IMR-90 (cell line): ENCODE data around the gene TSPAN14. TPM values are rescaled to one million over a fixed set of nuclear protein-coding genes. Genes with fewer than 3 reads are reported as not detected.

Experiments used
- ATAC-seq: fragments of 200-7000 bp; cut with Tn5 transposase; 2 replicates; pipeline ENCODE4 v1.9.1; 2020; ENCODE audit warnings: low read depth, mild to moderate bottlenecking, moderate library complexity
- BruUV-seq: library from RNA; stranded (reverse); fragments of 400-500 nt; replicated peaks from 2 replicates; lab custom pipeline; 2021; lab: Mats Ljungman, UMichigan
- CTCF ChIA-PET: fragments of 300-600 bp; formaldehyde crosslinking; extraction: SDS; loops from one replicate; lab custom pipeline; 2021; ENCODE audit warnings: antibody characterized with exemption; lab: Yijun Ruan, JAX
- POLR2A ChIA-PET: fragments of 300-600 bp; sonication (Branson Sonifier 250); formaldehyde crosslinking; loops from one replicate; lab custom pipeline; 2022; ENCODE audit warnings: antibody characterized with exemption; ENCODE audit not compliant: unreplicated experiment; lab: Charles Lee
- DNase-seq: peaks from one replicate; pipeline ENCODE4 v3.0.0; 2013
- H2AFZ ChIP-seq: replicated peaks from 2 replicates; pipeline ENCODE3; 2013; ENCODE audit warnings: low read length, mild to moderate bottlenecking; ENCODE audit not compliant: poor library complexity
- H2AK5ac ChIP-seq: 2 replicates; pipeline ENCODE4 v1.6.1; 2013; ENCODE audit warnings: low read depth, low read length, inconsistent platforms
- H2AK9ac ChIP-seq: replicated peaks from 2 replicates; pipeline ENCODE3; 2013; ENCODE audit warnings: mild to moderate bottlenecking, low read depth, low read length, moderate library complexity; ENCODE audit not compliant: poor library complexity
- H2BK120ac ChIP-seq: 2 replicates; pipeline ENCODE4 v1.6.1; 2013; ENCODE audit warnings: low read depth, low read length, inconsistent platforms
- H2BK15ac ChIP-seq: 3 replicates; pipeline ENCODE4 v1.6.1; 2013; ENCODE audit warnings: low read depth, low read length, inconsistent platforms
- H2BK20ac ChIP-seq: 2 replicates; pipeline ENCODE4 v1.6.1; 2013; ENCODE audit warnings: low read depth, mild to moderate bottlenecking, inconsistent platforms, low read length, moderate library complexity
- H2BK5ac ChIP-seq: 2 replicates; pipeline ENCODE4 v1.6.1; 2013; ENCODE audit warnings: mild to moderate bottlenecking, low read depth, low read length, inconsistent platforms; ENCODE audit not compliant: poor library complexity, severe bottlenecking
- H3K14ac ChIP-seq: replicated peaks from 2 replicates; pipeline ENCODE4 v1.6.1; 2013; ENCODE audit warnings: low read depth, low read length, inconsistent platforms
- H3K18ac ChIP-seq: 2 replicates; pipeline ENCODE4 v1.6.1; 2013; ENCODE audit warnings: low read depth, low read length, control low read depth
- H3K23ac ChIP-seq: 2 replicates; pipeline ENCODE4 v1.6.1; 2013; ENCODE audit warnings: low read depth, low read length, inconsistent platforms
- H3K27ac ChIP-seq: 2 replicates; pipeline ENCODE4 v1.5.1; 2013; ENCODE audit warnings: mild to moderate bottlenecking, control low read depth, low read length; ENCODE audit not compliant: insufficient read depth
- H3K27me3 ChIP-seq: 2 replicates; pipeline ENCODE4 v1.6.1; 2013; ENCODE audit warnings: low read length; ENCODE audit not compliant: control insufficient read depth, insufficient read depth
- H3K36me3 ChIP-seq: 2 replicates; pipeline ENCODE4 v1.6.1; 2013; ENCODE audit warnings: low read length, mixed read lengths; ENCODE audit not compliant: control insufficient read depth, insufficient read depth
- H3K4ac ChIP-seq: 2 replicates; pipeline ENCODE4 v1.6.1; 2013; ENCODE audit warnings: low read depth, low read length, inconsistent platforms
- H3K4me1 ChIP-seq: 2 replicates; pipeline ENCODE4 v1.6.1; 2013; ENCODE audit warnings: low read length, mixed read lengths; ENCODE audit not compliant: control insufficient read depth, insufficient read depth
- H3K4me2 ChIP-seq: 2 replicates; pipeline ENCODE4 v1.6.1; 2013; ENCODE audit warnings: low read depth, mild to moderate bottlenecking, control low read depth, low read length, moderate library complexity
- H3K4me3 ChIP-seq: 2 replicates; pipeline ENCODE4 v1.5.1; 2013; ENCODE audit warnings: low read depth, mild to moderate bottlenecking, control low read depth, low read length, moderate library complexity; ENCODE audit not compliant: insufficient read depth
- H3K56ac ChIP-seq: 2 replicates; pipeline ENCODE4 v1.6.1; 2013; ENCODE audit warnings: low read length, inconsistent platforms; ENCODE audit not compliant: insufficient read depth; ENCODE audit errors: extremely low read depth
- H3K79me1 ChIP-seq, 2 experiments: 2 replicates each; pipeline ENCODE4 v1.6.1; 2013; ENCODE audit warnings: low read length in 2 of 2, inconsistent platforms in 1 of 2, low read depth in 1 of 2
- H3K9ac ChIP-seq: 2 replicates; pipeline ENCODE4 v1.6.1; 2013; ENCODE audit warnings: low read depth, low read length, control low read depth
- H3K9me1 ChIP-seq: 2 replicates; pipeline ENCODE4 v1.6.1; 2013; ENCODE audit warnings: low read length, inconsistent platforms; ENCODE audit not compliant: insufficient read depth
- H3K9me3 ChIP-seq: 2 replicates; pipeline ENCODE4 v1.6.1; 2013; ENCODE audit warnings: low read length; ENCODE audit not compliant: control insufficient read depth, insufficient read depth
- H4K20me1 ChIP-seq: 2 replicates; pipeline ENCODE4 v1.6.1; 2013; ENCODE audit warnings: low read length, inconsistent platforms; ENCODE audit not compliant: insufficient read depth
- H4K5ac ChIP-seq: 2 replicates; pipeline ENCODE4 v1.6.1; 2013; ENCODE audit warnings: mild to moderate bottlenecking, low read depth, low read length, control low read depth
- H4K8ac ChIP-seq, 2 experiments: 2 replicates each; pipeline ENCODE4 v1.6.1; 2013; ENCODE audit warnings: low read depth in 2 of 2, low read length in 2 of 2, control low read depth in 1 of 2, inconsistent platforms in 1 of 2
- H4K91ac ChIP-seq: 2 replicates; pipeline ENCODE4 v1.6.1; 2013; ENCODE audit warnings: low read depth, low read length, inconsistent platforms; ENCODE audit not compliant: insufficient read depth
- BHLHE40 ChIP-seq: fragments of 150-350 bp; IDR thresholded peaks from 2 replicates; pipeline ENCODE4 v1.6.1; 2016; ENCODE audit warnings: mild to moderate bottlenecking, low read depth, low read length
- CHD1 ChIP-seq: IDR thresholded peaks from 2 replicates; pipeline ENCODE4 v1.6.1; 2012; ENCODE audit warnings: low read depth, low read length, improper control_type of control experiment
- FOS ChIP-seq: fragments of 150-350 bp; IDR thresholded peaks from 2 replicates; pipeline ENCODE4 v1.6.1; 2016; ENCODE audit warnings: low read depth, low read length
- RAD21 ChIP-seq: IDR thresholded peaks from 2 replicates; pipeline ENCODE4 v1.6.1; 2012; ENCODE audit warnings: low read length, improper control_type of control experiment
- USF2 ChIP-seq: fragments of 150-350 bp; IDR thresholded peaks from 2 replicates; pipeline ENCODE4 v1.6.1; 2017; ENCODE audit warnings: mild to moderate bottlenecking, antibody characterized with exemption, low read length, low read depth
- WGBS, 2 experiments: methylation state at CpG; one replicate each; pipeline versions ENCODE4 v1.1.5 to v1.1.7; 2013; ENCODE audit warnings: missing lambda C conversion rate in 2 of 2; ENCODE audit not compliant: insufficient read length in 1 of 2; ENCODE audit errors: extremely low coverage in 2 of 2; 5-methylcytosine and 5-hydroxymethylcytosine counted together
- dilution Hi-C: fragments of 300-500 bp; cut with HindIII; formaldehyde crosslinking; loops from one replicate; pipeline ENCODE4 v1.14.3; 2018; ENCODE audit warnings: low sequenced_read_pairs; ENCODE audit not compliant: unreplicated experiment
- in situ Hi-C: fragments of 300-500 bp; cut with MboI; formaldehyde crosslinking; loops from 3 replicates; pipeline ENCODE4 v1.14.3; 2019; ENCODE audit warnings: low sequenced_read_pairs, inconsistent platforms, mixed read lengths
- intact Hi-C: fragments of 100-400 bp; cut with micrococcal nuclease; formaldehyde crosslinking; loops from 2 replicates; pipeline ENCODE4 v1.10.0; 2022
- polyA plus RNA-seq, 3 experiments: library from polyadenylated mRNA; depleted of rRNA; stranded (reverse); fragments of >200 nt; gene quantifications; 2 replicates each; pipeline ENCODE4 v1.2.3, GENCODE V29; 2012; ENCODE audit warnings: low replicate concordance in 1 of 3
- total RNA-seq: library from RNA; depleted of rRNA; stranded (reverse); fragments of >200 nt; gene quantifications from 2 replicates; pipeline ENCODE4 v1.2.3, GENCODE V29; 2012

TSPAN14 gene
- total and polyA plus RNA-seq, 2 of the 4 experiments (the other 2 are of a cell fraction): 18.5 to 43.0 TPM

DNA sequence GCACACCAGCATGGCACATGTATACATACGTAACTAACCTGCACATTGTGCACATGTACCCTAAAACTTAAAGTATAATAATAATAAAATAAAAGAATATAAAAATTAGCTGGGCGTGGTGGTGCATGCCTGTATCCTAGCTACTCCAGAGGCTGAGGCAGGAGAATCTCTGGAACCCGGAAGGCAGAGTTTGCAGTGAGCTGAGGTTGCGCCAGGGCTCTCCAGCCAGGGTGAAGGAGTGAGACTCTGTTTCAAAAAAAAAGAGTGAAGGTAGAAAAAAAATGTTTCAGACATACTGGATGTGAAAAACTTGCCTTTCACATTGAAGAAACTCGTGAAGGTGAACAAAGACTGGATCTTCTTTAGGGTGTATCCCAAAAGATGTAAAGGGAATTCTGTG, 26.7 kb downstream of the TSPAN14 start:
- DNase-seq: no peak
- in situ Hi-C loops: no loop called here
- H4K5ac ChIP-seq: no peak overlapping the region
- dilution Hi-C loops: no loop called here
- H2AK5ac ChIP-seq: no peak overlapping the region
- H3K36me3 ChIP-seq: no peaks in the 10 kb centered on the region; the same call in 1 of the 2 replicates
- no peak overlapping the region for H2BK20ac ChIP-seq
- no TSS peak for BruUV-seq
- H3K14ac ChIP-seq: no peak overlapping the region
- H2AK9ac ChIP-seq: no peak overlapping the region
- H3K9me3 ChIP-seq: peaks cover 11% of the 10 kb centered on the region
- no peak overlapping the region for H3K4me3 ChIP-seq
- ATAC-seq: no peak
- H3K9me1 ChIP-seq: 0 out of 2 replicates have a peak, but pooled peaks cover 1% of the 10 kb centered on the region
- no peak overlapping the region for H3K23ac ChIP-seq
- no peak overlapping the region for H3K9ac ChIP-seq
- H4K8ac ChIP-seq: no peak overlapping the region
- intact Hi-C loops: no loop called here
- H3K4me2 ChIP-seq: no peak overlapping the region
- H4K20me1 ChIP-seq: peaks cover 12% of the 10 kb centered on the region; the same call in 1 of the 2 replicates
- H3K56ac ChIP-seq: no peak overlapping the region
- no peaks in the 10 kb centered on the region for H3K27me3 ChIP-seq
- H3K18ac ChIP-seq: no peak overlapping the region
- POLR2A ChIA-PET: no interaction called here
- no peak overlapping the region for H4K91ac ChIP-seq
- H2BK5ac ChIP-seq: no peak overlapping the region
- H2BK120ac ChIP-seq: no peak overlapping the region
- 100% methylated on average over 1 of the region's 5 CpGs; no CpG with 5 or more reads in 1 of the 2 experiments for WGBS, 2 experiments
- H2AFZ ChIP-seq: no peak overlapping the region
- peaks cover 32 to 42% of the 10 kb centered on the region in 2 experiments for H3K79me1 ChIP-seq
- H2BK15ac ChIP-seq: no peak overlapping the region
- TF ChIP-seq BHLHE40 (no peak), FOS (no peak), RAD21 (no peak), USF2 (no peak), CHD1 (no peak)
- no peaks in the 10 kb centered on the region; the same call in 1 of the 2 replicates for H3K4me1 ChIP-seq
- no peak overlapping the region for H3K27ac ChIP-seq
- no peak overlapping the region for H3K4ac ChIP-seq
- CTCF ChIA-PET: interaction anchor here (1.1 kb wide), 1 partner anchor 25 kb away, joined by 3 read pairs; no protein-coding TSS in a partner anchor
